K562 (cell line): ENCODE results near the gene ZSCAN32. TPM values are rescaled to one million over a fixed set of nuclear protein-coding genes. Genes with fewer than 3 reads are reported as not detected.

ENCODE experiments used
- ARHGAP35 ChIP-seq: fragments of 450-650 bp; IDR thresholded peaks from 2 replicates; pipeline ENCODE4 v1.6.1; 2018; ENCODE audit not compliant: partially characterized antibody
- BHLHE40 ChIP-seq: IDR thresholded peaks from 2 replicates; pipeline ENCODE4 v1.6.1; 2011; ENCODE audit warnings: low read length, improper control_type of control experiment
- CBX8 ChIP-seq: fragments of 200-600 bp; sonication (generic); IDR thresholded peaks from 2 replicates; pipeline ENCODE4 v1.6.1; 2012; ENCODE audit warnings: borderline replicate concordance, mixed run types, low read depth, mild to moderate bottlenecking, moderate library complexity, mixed read lengths, low read length, control low read depth, inconsistent platforms; ENCODE audit not compliant: poor library complexity, severe bottlenecking; ENCODE audit errors: extremely low read depth
- DDX20 ChIP-seq: fragments of 450-650 bp; IDR thresholded peaks from 2 replicates; pipeline ENCODE4 v1.6.1; 2016; ENCODE audit warnings: missing genetic modification characterization, low read depth, mild to moderate bottlenecking, missing compliant biosample characterization, moderate library complexity
- ELF1 ChIP-seq: fragments of 200-800 bp; sonication (Bioruptor generic); IDR thresholded peaks from 2 replicates; pipeline ENCODE4 v1.6.1; 2016; ENCODE audit warnings: missing genetic modification characterization, missing compliant biosample characterization
- HDAC2 ChIP-seq: fragments of 450-650 bp; IDR thresholded peaks from 2 replicates; pipeline ENCODE4 v1.6.1; 2016; ENCODE audit warnings: mild to moderate bottlenecking
- NCOA2 ChIP-seq, 2 experiments: fragments of 450-650 bp; IDR thresholded peaks; 2 replicates each; pipeline ENCODE4 v1.6.1; 2018; ENCODE audit warnings: mild to moderate bottlenecking in 2 of 2, moderate library complexity in 1 of 2; ENCODE audit not compliant: partially characterized antibody in 2 of 2
- NKRF ChIP-seq: fragments of 450-650 bp; IDR thresholded peaks from 2 replicates; pipeline ENCODE4 v1.6.1; 2016; ENCODE audit warnings: borderline replicate concordance
- POLR3A ChIP-seq: IDR thresholded peaks from 2 replicates; pipeline ENCODE4 v1.6.1; 2011; ENCODE audit warnings: borderline replicate concordance, mild to moderate bottlenecking, moderate library complexity; ENCODE audit not compliant: insufficient read length, insufficient read depth; ENCODE audit errors: extremely low read depth
- SNAPC5 ChIP-seq: fragments of 250-450 bp; sonication (Bioruptor Pico); IDR thresholded peaks from 2 replicates; pipeline ENCODE4 v1.8.0; 2021; ENCODE audit warnings: moderate library complexity, mild to moderate bottlenecking, inconsistent platforms
- STAT5B ChIP-seq: fragments of 250-450 bp; sonication (Bioruptor Pico); IDR thresholded peaks from 2 replicates; pipeline ENCODE4 v1.8.0; 2021; ENCODE audit warnings: mild to moderate bottlenecking, inconsistent platforms
- SUPT5H ChIP-seq: fragments of 450-650 bp; IDR thresholded peaks from 2 replicates; pipeline ENCODE4 v1.6.1; 2016
- TAF15 ChIP-seq: fragments of 200-400 bp; formaldehyde crosslinking; IDR thresholded peaks from 2 replicates; pipeline ENCODE4 v1.6.1; 2017; ENCODE audit warnings: mild to moderate bottlenecking, low read depth, low read length, moderate library complexity
- TSHZ1 ChIP-seq: fragments of 250-450 bp; sonication (Bioruptor Pico); IDR thresholded peaks from 2 replicates; pipeline ENCODE4 v1.4.0; 2020; ENCODE audit warnings: mild to moderate bottlenecking, moderate library complexity
- ZC3H8 ChIP-seq: fragments of 450-650 bp; IDR thresholded peaks from 2 replicates; pipeline ENCODE4 v1.6.1; 2017
- ZNF24 ChIP-seq: fragments of 450-650 bp; IDR thresholded peaks from 2 replicates; pipeline ENCODE4 v1.6.1; 2016
- ZNF282 ChIP-seq: sonication (generic); formaldehyde crosslinking; IDR thresholded peaks from 2 replicates; pipeline ENCODE4 v1.8.1; 2023; ENCODE audit warnings: missing genetic modification reagents
- ZNF449 ChIP-seq: fragments of 250-450 bp; sonication (Bioruptor Pico); IDR thresholded peaks from 2 replicates; pipeline ENCODE4 v1.8.0; 2022; ENCODE audit warnings: moderate library complexity, mild to moderate bottlenecking, inconsistent platforms
- ZNF512 ChIP-seq: IDR thresholded peaks from 2 replicates; pipeline ENCODE4 v1.6.1; 2016; ENCODE audit warnings: missing genetic modification characterization, missing compliant biosample characterization
- ZNF766 ChIP-seq: fragments of 200-800 bp; sonication (Bioruptor generic); conservative IDR thresholded peaks from 2 replicates; pipeline ENCODE4 v1.6.1; 2016; ENCODE audit warnings: missing genetic modification characterization, missing compliant biosample characterization
- polyA plus RNA-seq, 8 experiments: library from polyadenylated mRNA; depleted of rRNA in 4 of 8; stranded (reverse) in 5 of 8; unstranded in 3 of 8; fragments of >200 nt; fragmentation: Nextera tagmentation in 2 of 8; fragmentation: Illumina TruSeq in 1 of 8; extraction: Ambion mirVana in 2 of 8; extraction: Trizol in 1 of 8; gene quantifications; 2 replicates each; pipeline versions ENCODE4 v1.2.1 to v1.2.3, GENCODE V29; 2011 to 2014; ENCODE audit warnings: inconsistent platforms in 1 of 8, missing spikeins in 1 of 8
- total RNA-seq, 7 experiments: library from RNA; depleted of rRNA in 6 of 7; stranded (reverse); fragments of >200 nt in 6 of 7; fragmentation: Illumina TruSeq in 2 of 7; extraction: Trizol in 2 of 7; gene quantifications; 2 replicates each; pipeline versions ENCODE4 v1.2.1 to v1.2.3, GENCODE V29; 2011 to 2021; ENCODE audit warnings: low replicate concordance in 1 of 7

Gene ZSCAN32
- total and polyA plus RNA-seq, 9 of the 15 experiments (the other 6 are each of a cell fraction or from before 2014, with no cell fraction given), result 16.0 to 29.4 (median 19.2) TPM

GRCh38 chr16:3348547-3349167 is 52.1 kb downstream of the ZSCAN32 start (continued):
- TF ChIP-seq TSHZ1 (CRISPR knock-in tag), result no peak
- TF ChIP-seq TAF15, result no peak
- TF ChIP-seq ZNF512 (tag), result no peak
- TF ChIP-seq HDAC2, result peak; percentile 94; the same call in 1 of the 2 replicates
- TF ChIP-seq ZNF282 (CRISPR knock-in tag), result no peak
- 0 out of 2 replicates have a peak, but pooled peaks have one; percentile 22 for TF ChIP-seq DDX20
- TF ChIP-seq STAT5B, result no peak
- no peak for TF ChIP-seq SNAPC5 (CRISPR knock-in tag)
- TF ChIP-seq SUPT5H, result no peak
- no peak for TF ChIP-seq ZNF449
- TF ChIP-seq ZC3H8, result no peak
- no peak for TF ChIP-seq ZNF24
- TF ChIP-seq CBX8, result no peak
- no peak for TF ChIP-seq POLR3A
- no peak for TF ChIP-seq ARHGAP35
- peak; percentile 98 for TF ChIP-seq BHLHE40
- TF ChIP-seq NKRF, result no peak
- no peak for TF ChIP-seq ELF1 (tag)
- TF ChIP-seq NCOA2 (IDR thresholded peaks at IDR 0.05; ENCODE audit: partially characterized antibody in 2 of 2), result peak; percentile 36 to 54
- 0 out of 2 replicates have a peak, but pooled peaks have one; percentile 57 for TF ChIP-seq ZNF766 (CRISPR knock-in tag)
